ENCODE measurements around the gene ITIH5. TPM values are rescaled to one million over a fixed set of nuclear protein-coding genes. Genes with fewer than 3 reads are reported as not detected.

ITIH5 gene
- total and polyA plus RNA-seq, 2 experiments from 2014 or later = 22.3 to 22.8 TPM

- no peak for TF ChIP-seq CTCF (IDR thresholded peaks at IDR 0.05; ENCODE audit: poor library complexity)
- no peak for TF ChIP-seq EZH2phosphoT487 (IDR thresholded peaks at IDR 0.05; ENCODE audit: low read depth, severe bottlenecking, unreplicated experiment)
- no peak for TF ChIP-seq EZH2 (IDR thresholded peaks at IDR 0.05; ENCODE audit: borderline replicate concordance)
- peaks cover 3% of the 10 kb centered on the region for H3K27me3 ChIP-seq
- no peak for DNase-seq (ENCODE audit: low spot score)
- no peaks in the 10 kb centered on the region for H3K36me3 ChIP-seq (replicated peaks; ENCODE audit: insufficient read depth, low read depth)
- H3K9me2 ChIP-seq (replicated peaks; ENCODE audit: insufficient read depth) = no peaks in the 10 kb centered on the region
- no peak overlapping the region for H3K4me3 ChIP-seq
- no peak overlapping the region for H3K27ac ChIP-seq
- H2AFZ ChIP-seq = no peak overlapping the region
- 100% methylated on average over 1 of the region's 1 CpG for WGBS (ENCODE audit: low lambda C conversion rate, missing lambda C conversion rate)
- no peaks in the 10 kb centered on the region for H3K4me1 ChIP-seq (ENCODE audit: insufficient read depth)
- H3K9me3 ChIP-seq (ENCODE audit: low read depth) = no peaks in the 10 kb centered on the region
- H4K20me1 ChIP-seq (ENCODE audit: insufficient read depth, poor library complexity, severe bottlenecking) = no peaks in the 10 kb centered on the region
- H3K79me2 ChIP-seq = no peaks in the 10 kb centered on the region
- H3K4me2 ChIP-seq = no peak overlapping the region
Measured at GRCh38 chr10:7679256-7679655, 12.5 kb upstream of the ITIH5 start.

- Histone ChIP-seq H3K27ac (no peak overlapping the region), H3K36me3 (replicated peaks; ENCODE audit: insufficient read depth, low read depth) (no peaks in the 10 kb centered on the region), H3K4me2 (no peak overlapping the region), H3K9me3 (ENCODE audit: low read depth) (no peaks in the 10 kb centered on the region), H3K9me2 (replicated peaks; ENCODE audit: insufficient read depth) (no peaks in the 10 kb centered on the region), H3K79me2 (no peaks in the 10 kb centered on the region), H3K4me3 (no peak overlapping the region), H3K27me3 (peaks cover 27% of the 10 kb centered on the region), H4K20me1 (ENCODE audit: insufficient read depth, poor library complexity, severe bottlenecking) (no peaks in the 10 kb centered on the region), H2AFZ (no peak overlapping the region), H3K4me1 (ENCODE audit: insufficient read depth) (no peaks in the 10 kb centered on the region)
- WGBS (ENCODE audit: low lambda C conversion rate, missing lambda C conversion rate) = 79% methylated on average over 23 of the region's 23 CpGs
- DNase-seq (ENCODE audit: low spot score) = no peak
- TF ChIP-seq EZH2phosphoT487 (IDR thresholded peaks at IDR 0.05; ENCODE audit: low read depth, severe bottlenecking, unreplicated experiment) (no peak), EZH2 (IDR thresholded peaks at IDR 0.05; ENCODE audit: borderline replicate concordance) (no peak), CTCF (IDR thresholded peaks at IDR 0.05; ENCODE audit: poor library complexity) (no peak)
Measured at GRCh38 chr10:7672341-7673134, 5.8 kb upstream of the ITIH5 start.

- no peak overlapping the region for H2AFZ ChIP-seq
- TF ChIP-seq CTCF (IDR thresholded peaks at IDR 0.05; ENCODE audit: poor library complexity) (no peak), EZH2phosphoT487 (IDR thresholded peaks at IDR 0.05; ENCODE audit: low read depth, severe bottlenecking, unreplicated experiment) (no peak), EZH2 (IDR thresholded peaks at IDR 0.05; ENCODE audit: borderline replicate concordance) (no peak)
- H3K36me3 ChIP-seq (replicated peaks; ENCODE audit: insufficient read depth, low read depth) = no peaks in the 10 kb centered on the region
- H3K4me1 ChIP-seq (ENCODE audit: insufficient read depth) = peaks cover 8% of the 10 kb centered on the region
- DNase-seq (ENCODE audit: low spot score) = no peak
- H3K9me2 ChIP-seq (replicated peaks; ENCODE audit: insufficient read depth) = no peaks in the 10 kb centered on the region
- H3K4me3 ChIP-seq = no peak overlapping the region
- no peaks in the 10 kb centered on the region for H4K20me1 ChIP-seq (ENCODE audit: insufficient read depth, poor library complexity, severe bottlenecking)
- no peaks in the 10 kb centered on the region for H3K9me3 ChIP-seq (ENCODE audit: low read depth)
- H3K27me3 ChIP-seq = peaks cover 42% of the 10 kb centered on the region
- H3K79me2 ChIP-seq = no peaks in the 10 kb centered on the region
- no peak overlapping the region for H3K4me2 ChIP-seq
- 91% methylated on average over 3 of the region's 3 CpGs for WGBS (ENCODE audit: low lambda C conversion rate, missing lambda C conversion rate)
- H3K27ac ChIP-seq = no peak overlapping the region
Measured at GRCh38 chr10:7670157-7670556, 3.4 kb upstream of the ITIH5 start.
